NCI-H748 treated with DMSO at 0.1 percent for 48 hours (cell line): ENCODE measurements around the gene LTA4H.

ENCODE experiments used
- DNase-seq: peaks from one replicate; lab custom pipeline; 2025; lab: John Stamatoyannopoulos, UW

Gene LTA4H

GRCh38 chr12:96034621-96035282 lies 635 bp downstream of the LTA4H start:
- peak; percentile 38 for DNase-seq

GRCh38 chr12:96033549-96034389 lies 1.6 kb downstream of the LTA4H start:
- no peak for DNase-seq

- no peak for DNase-seq
These were observed 5.6 kb downstream of the LTA4H start for GRCh38 chr12:96029826-96030225.

GRCh38 chr12:96028538-96028937 lies 6.8 kb downstream of the LTA4H start:
- DNase-seq = no peak

GRCh38 chr12:96026331-96026730 lies 9.1 kb downstream of the LTA4H start:
- DNase-seq = no peak

GRCh38 chr12:96025518-96025917 lies 9.9 kb downstream of the LTA4H start:
- no peak for DNase-seq

- DNase-seq = no peak
These were observed 14.9 kb downstream of the LTA4H start for GRCh38 chr12:96020314-96021003.

- DNase-seq = no peak
These were observed 19.7 kb downstream of the LTA4H start for GRCh38 chr12:96015672-96016071.

GRCh38 chr12:96014943-96015599 lies 20.3 kb downstream of the LTA4H start:
- DNase-seq = no peak

- DNase-seq = peak; percentile 43
These were observed 27.7 kb downstream of the LTA4H start for GRCh38 chr12:96007729-96008128.

GRCh38 chr12:96006727-96007126 lies 28.7 kb downstream of the LTA4H start:
- DNase-seq = no peak

GRCh38 chr12:96000858-96001257 lies 34.5 kb downstream of the LTA4H start:
- DNase-seq = no peak

GRCh38 chr12:95999484-95999883 lies 35.9 kb downstream of the LTA4H start:
- no peak for DNase-seq

- DNase-seq = peak; percentile 74
These were observed 36.6 kb downstream of the LTA4H start for GRCh38 chr12:95998611-95999286.

- DNase-seq = no peak
These were observed 37.4 kb downstream of the LTA4H start for GRCh38 chr12:95997911-95998510.

- no peak for DNase-seq
These were observed 38.1 kb downstream of the LTA4H start for GRCh38 chr12:95997276-95997675.

GRCh38 chr12:95996034-95996658 lies 39.2 kb downstream of the LTA4H start, which contains the start of gene HAL:
Gene HAL, minus strand, starts transcription at chr12:95996344. Its CDS starts 434 bp downstream, at chr12:95995910.
- DNase-seq = no peak

GRCh38 chr12:95995238-95996031 lies 40.0 kb downstream of the LTA4H start:
- DNase-seq = no peak

GRCh38 chr12:95994476-95994875 lies 40.9 kb downstream of the LTA4H start:
- no peak for DNase-seq

GRCh38 chr12:95993907-95994306 lies 41.5 kb downstream of the LTA4H start:
- no peak for DNase-seq
